Vagina (tissue), 2 donors: ENCODE results near the gene LDLRAD3. TPM values are rescaled to one million over a fixed set of nuclear protein-coding genes. Genes with fewer than 3 reads are reported as not detected.

Experiments used
- DNase-seq, 2 donors: peaks; one replicate each; pipeline ENCODE4 v3.0.0-alpha.2; 2017; ENCODE audit errors: extremely low spot score in 2 of 2
- H3K27ac ChIP-seq: fragments of 200-600 bp; sonication (generic); one replicate; pipeline ENCODE4 v1.5.1; 2019
- H3K27me3 ChIP-seq: fragments of 200-600 bp; sonication (generic); one replicate; pipeline ENCODE4 v1.5.1; 2019
- H3K36me3 ChIP-seq, 2 donors: fragments of 200-600 bp; sonication (generic); one replicate each; pipeline ENCODE4 v1.5.1; 2017 to 2019
- H3K4me1 ChIP-seq: fragments of 200-600 bp; sonication (generic); one replicate; pipeline ENCODE4 v1.5.1; 2019
- H3K4me3 ChIP-seq, 2 donors: fragments of 200-600 bp; sonication (generic); 1 replicate in 1 of 2; 2 replicates in 1 of 2; pipeline ENCODE4 v1.5.1; 2016 to 2019
- H3K9me3 ChIP-seq: fragments of 200-600 bp; sonication (generic); one replicate; pipeline ENCODE4 v1.5.1; 2019
- CTCF ChIP-seq, 3 experiments: fragments of 450-650 bp in 2 of 3; fragments of 200-600 bp in 1 of 3; sonication (generic) in 1 of 3; IDR thresholded peaks; one replicate each; pipeline ENCODE4 v1.5.1; 2017 to 2019; ENCODE audit warnings: antibody characterized with exemption in 3 of 3, mild to moderate bottlenecking in 2 of 3, moderate library complexity in 2 of 3
- POLR2A ChIP-seq, 2 donors: fragments of 450-650 bp; IDR thresholded peaks; one replicate each; pipeline ENCODE4 v1.6.1; 2017; ENCODE audit warnings: antibody characterized with exemption in 2 of 2, mild to moderate bottlenecking in 2 of 2, moderate library complexity in 2 of 2
- POLR2AphosphoS5 ChIP-seq, 2 donors: sonication (generic); formaldehyde crosslinking; IDR thresholded peaks; one replicate each; pipeline ENCODE4 v1.9.0; 2017; ENCODE audit warnings: antibody characterized with exemption in 2 of 2, mild to moderate bottlenecking in 2 of 2, low read depth in 1 of 2; ENCODE audit not compliant: insufficient read depth in 1 of 2
- intact Hi-C: fragments of 100-400 bp; cut with DNase I; formaldehyde crosslinking; loops from one replicate; pipeline ENCODE4 v1.15.1; 2023
- total RNA-seq: library from RNA; depleted of rRNA; stranded (reverse); fragments of >200 nt; gene quantifications from one replicate; pipeline ENCODE4 v1.2.3, GENCODE V29; 2016

Gene LDLRAD3
- total RNA-seq, 1 donor from 2014 or later, result 34.4 TPM

- intact Hi-C loops, result no loop called here
These were observed 89.4 kb downstream of the LDLRAD3 start for GRCh38 chr11:36033082-36033751.

GRCh38 chr11:36033936-36034335 lies 90.1 kb downstream of the LDLRAD3 start:
- intact Hi-C loops, result no loop called here
- Histone ChIP-seq H3K4me1 (peaks cover 30% of the 10 kb centered on the region), H3K27me3 (no peaks in the 10 kb centered on the region), H3K9me3 (no peaks in the 10 kb centered on the region), H3K36me3 (no peaks in the 10 kb centered on the region), H3K27ac (no peak overlapping the region), H3K4me3 (no peak overlapping the region)
- TF ChIP-seq POLR2A (IDR thresholded peaks at IDR 0.05), result no peak
- no peak for TF ChIP-seq CTCF (IDR thresholded peaks at IDR 0.05)
- no peak for TF ChIP-seq POLR2AphosphoS5 (IDR thresholded peaks at IDR 0.05; ENCODE audit: insufficient read depth in 1 of 2, low read depth in 1 of 2)
- DNase-seq, result no peak

More at GRCh38 chr11:36033082-36033751, 89.4 kb downstream of the LDLRAD3 start:
- no peak for DNase-seq
- Histone ChIP-seq H3K9me3 (no peaks in the 10 kb centered on the region), H3K27me3 (no peaks in the 10 kb centered on the region), H3K4me3 (no peak overlapping the region), H3K4me1 (peaks cover 30% of the 10 kb centered on the region), H3K36me3 (no peaks in the 10 kb centered on the region), H3K27ac (no peak overlapping the region)
- no peak for TF ChIP-seq CTCF (IDR thresholded peaks at IDR 0.05)
- TF ChIP-seq POLR2AphosphoS5 (IDR thresholded peaks at IDR 0.05; ENCODE audit: insufficient read depth in 1 of 2, low read depth in 1 of 2), result no peak
- TF ChIP-seq POLR2A (IDR thresholded peaks at IDR 0.05), result no peak

- intact Hi-C loops, result no loop called here
- no peaks in the 10 kb centered on the region for H3K36me3 ChIP-seq
- DNase-seq, result no peak
- H3K27ac ChIP-seq, result no peak overlapping the region
- H3K9me3 ChIP-seq, result no peaks in the 10 kb centered on the region
- H3K4me3 ChIP-seq, result no peak overlapping the region
- TF ChIP-seq POLR2A (IDR thresholded peaks at IDR 0.05), result no peak
- TF ChIP-seq CTCF (IDR thresholded peaks at IDR 0.05), result no peak
- no peak for TF ChIP-seq POLR2AphosphoS5 (IDR thresholded peaks at IDR 0.05; ENCODE audit: insufficient read depth in 1 of 2, low read depth in 1 of 2)
- peaks cover 30% of the 10 kb centered on the region for H3K4me1 ChIP-seq
- no peaks in the 10 kb centered on the region for H3K27me3 ChIP-seq
These were observed 90.9 kb downstream of the LDLRAD3 start for GRCh38 chr11:36034551-36035331.

- H3K36me3 ChIP-seq, result no peaks in the 10 kb centered on the region
These were observed 91.6 kb downstream of the LDLRAD3 start for GRCh38 chr11:36035454-36035853.

GRCh38 chr11:36035999-36036398 lies 92.1 kb downstream of the LDLRAD3 start:
- no peaks in the 10 kb centered on the region for H3K36me3 ChIP-seq
- no peak for TF ChIP-seq CTCF (IDR thresholded peaks at IDR 0.05)
- TF ChIP-seq POLR2A (IDR thresholded peaks at IDR 0.05), result no peak
- TF ChIP-seq POLR2AphosphoS5 (IDR thresholded peaks at IDR 0.05; ENCODE audit: insufficient read depth in 1 of 2, low read depth in 1 of 2), result no peak
- H3K9me3 ChIP-seq, result no peaks in the 10 kb centered on the region
- H3K4me1 ChIP-seq, result peaks cover 25% of the 10 kb centered on the region
- no peak overlapping the region for H3K27ac ChIP-seq
- DNase-seq, result no peak
- intact Hi-C loops, result no loop called here
- no peak overlapping the region for H3K4me3 ChIP-seq
- H3K27me3 ChIP-seq, result no peaks in the 10 kb centered on the region

More at GRCh38 chr11:36035454-36035853, 91.6 kb downstream of the LDLRAD3 start:
- Histone ChIP-seq H3K4me1 (peaks cover 30% of the 10 kb centered on the region), H3K27me3 (no peaks in the 10 kb centered on the region), H3K9me3 (no peaks in the 10 kb centered on the region), H3K4me3 (no peak overlapping the region), H3K27ac (no peak overlapping the region)
- intact Hi-C loops, result no loop called here
- DNase-seq, result no peak
- TF ChIP-seq POLR2A (IDR thresholded peaks at IDR 0.05), result no peak
